ENCODE results near the gene STKLD1. TPM values are rescaled to one million over a fixed set of nuclear protein-coding genes. Genes with fewer than 3 reads are reported as not detected.

The STKLD1 gene
- total RNA-seq, 6 experiments from 2014 or later: 0.46 to 1.4 (median 0.68) TPM

GRCh38 chr9:133415170-133415569 lies 39.0 kb downstream of the STKLD1 start:
- Mint-ChIP-seq H3K27ac (no peak overlapping the region), H3K36me3 (ENCODE audit: low read depth) (peaks cover 13% of the 10 kb centered on the region), H3K4me3 (no peak overlapping the region), H3K27me3 (ENCODE audit: insufficient read depth) (peaks cover 1% of the 10 kb centered on the region; the same call in 1 of the 2 replicates), H3K9me3 (no peaks in the 10 kb centered on the region), H3K4me1 (ENCODE audit: low read depth) (peaks cover 16% of the 10 kb centered on the region)
- TF ChIP-seq CTCF (IDR thresholded peaks at IDR 0.05): no peak
- DNase-seq: no peak

- H3K36me3 Mint-ChIP-seq (ENCODE audit: low read depth): peaks cover 8% of the 10 kb centered on the region
- H3K4me3 Mint-ChIP-seq: peak within 1 kb of the TSS; percentile 97
- peak; percentile 76 for DNase-seq
- H3K9me3 Mint-ChIP-seq: no peaks in the 10 kb centered on the region
- H3K4me1 Mint-ChIP-seq (ENCODE audit: low read depth): peaks cover 16% of the 10 kb centered on the region
- no peak for TF ChIP-seq CTCF (IDR thresholded peaks at IDR 0.05)
- peak within 1 kb of the TSS; percentile 86 for H3K27ac Mint-ChIP-seq
- no peaks in the 10 kb centered on the region; the same call in 1 of the 2 replicates for H3K27me3 Mint-ChIP-seq (ENCODE audit: insufficient read depth)
These were observed 41.6 kb downstream of the STKLD1 start, which contains the start of gene REXO4 for GRCh38 chr9:133417541-133418461. Gene REXO4 (minus strand): TSS chr9:133418010. CDS start chr9:133417844, 166 bp downstream.

GRCh38 chr9:133419005-133419404 lies 42.8 kb downstream of the STKLD1 start:
- TF ChIP-seq CTCF (IDR thresholded peaks at IDR 0.05): no peak
- Mint-ChIP-seq H3K4me3 (peak overlapping the region; percentile 97), H3K9me3 (no peaks in the 10 kb centered on the region), H3K36me3 (ENCODE audit: low read depth) (peaks cover 8% of the 10 kb centered on the region), H3K27ac (peak overlapping the region; percentile 86), H3K4me1 (ENCODE audit: low read depth) (peaks cover 16% of the 10 kb centered on the region), H3K27me3 (ENCODE audit: insufficient read depth) (no peaks in the 10 kb centered on the region; the same call in 1 of the 2 replicates)
- DNase-seq: no peak

- TF ChIP-seq CTCF (IDR thresholded peaks at IDR 0.05): no peak
- Mint-ChIP-seq H3K27ac (no peak overlapping the region), H3K36me3 (ENCODE audit: low read depth) (no peaks in the 10 kb centered on the region), H3K4me1 (ENCODE audit: low read depth) (peaks cover 16% of the 10 kb centered on the region), H3K4me3 (no peak overlapping the region), H3K27me3 (ENCODE audit: insufficient read depth) (peaks cover 9% of the 10 kb centered on the region), H3K9me3 (no peaks in the 10 kb centered on the region)
- no peak for DNase-seq
These were observed 44.2 kb downstream of the STKLD1 start for GRCh38 chr9:133420392-133420827.

GRCh38 chr9:133421615-133422542 lies 45.7 kb downstream of the STKLD1 start, which contains the start of gene ADAMTS13:
Gene ADAMTS13 (plus strand): TSS chr9:133422367. CDS start chr9:133422444, 77 bp downstream.
- Mint-ChIP-seq H3K4me3 (no peak within 1 kb of the TSS), H3K27ac (no peak within 1 kb of the TSS), H3K36me3 (ENCODE audit: low read depth) (no peaks in the 10 kb centered on the region), H3K9me3 (no peaks in the 10 kb centered on the region), H3K27me3 (ENCODE audit: insufficient read depth) (peaks cover 17% of the 10 kb centered on the region), H3K4me1 (ENCODE audit: low read depth) (peaks cover 8% of the 10 kb centered on the region)
- DNase-seq: no peak
- peak; percentile 42; the same call in 1 of the 2 replicates for TF ChIP-seq CTCF (IDR thresholded peaks at IDR 0.05)

Data from HFFc6 (cell line).